ENCODE data around the gene SDF2L1. TPM values are rescaled to one million over a fixed set of nuclear protein-coding genes. Genes with fewer than 3 reads are reported as not detected.

Gene SDF2L1
- total and polyA plus RNA-seq, 10 of the 15 experiments (the other 5 are each of a cell fraction or from before 2014, with no cell fraction given): 3.0 to 214 (median 55.5) TPM

- Histone ChIP-seq H3K4me2 (ENCODE audit: control insufficient read depth, insufficient read depth) (peak within 1 kb of the TSS; percentile 87), H2AFZ (ENCODE audit: control insufficient read depth, low read depth, low read length) (peak within 1 kb of the TSS; percentile 57), H3K79me2 (ENCODE audit: control insufficient read depth, insufficient read depth, low read length) (peaks cover 27% of the 10 kb centered on the region), H4K20me1 (ENCODE audit: control insufficient read depth, insufficient read depth) (no peaks in the 10 kb centered on the region), H3K4me3 (peak within 1 kb of the TSS; percentile 98), H3K4me1 (ENCODE audit: control insufficient read depth, insufficient read depth, low read length) (peaks cover 10% of the 10 kb centered on the region; the same call in 1 of the 2 replicates), H3K27ac (ENCODE audit: control insufficient read depth, insufficient read depth) (peak within 1 kb of the TSS; percentile 93), H3K36me3 (ENCODE audit: control insufficient read depth in 2 of 2, insufficient read depth in 2 of 2, low read length in 1 of 2) (peaks cover 6 to 9% of the 10 kb centered on the region in 2 experiments; a peak in 3 of 4 replicates), H3K9me3 (replicated peaks; ENCODE audit: control insufficient read depth, insufficient read depth, low read length) (no peaks in the 10 kb centered on the region), H3K9ac (ENCODE audit: control insufficient read depth, insufficient read depth, low read length) (peak within 1 kb of the TSS; percentile 93), H3K27me3 (replicated peaks in 1 of 2; ENCODE audit: control insufficient read depth in 2 of 2, insufficient read depth in 2 of 2, low read length in 1 of 2) (no peaks in the 10 kb centered on the region)
- SMC1A ChIA-PET (ENCODE audit: uncharacterized antibody, unreplicated experiment): interaction anchor here (0.6 to 3.1 kb wide), 9 partner anchors 12 to 65 kb away, joined by 3 to 39 read pairs (median 6); partner anchors contain the start of gene SDF2L1
- ATAC-seq (peak; percentile 93), FAIRE-seq (peak; percentile 93), DNase-seq (ENCODE audit: low read depth, low spot score) (peak; percentile 73)
- CTCF ChIA-PET: interaction anchor here (0.6 to 5.9 kb wide), 24 partner anchors 9 to 310 kb away, joined by 3 to 106 read pairs (median 5); partner anchors contain the start of genes PPIL2 and SDF2L1
- POLR2A ChIA-PET: interaction anchor here (0.8 to 3.9 kb wide), 6 partner anchors 12 to 60 kb away, joined by 3 to 42 read pairs (median 4); partner anchors contain the start of gene SDF2L1
- intact Hi-C loops (cut with micrococcal nuclease; ENCODE audit: unreplicated experiment) (no loop called here), in situ Hi-C loops (cut with MboI) (no loop called here)
- RAD21 ChIA-PET (ENCODE audit: unreplicated experiment): interaction anchor here (0.7 to 3.8 kb wide), 9 partner anchors 12 to 323 kb away, joined by 3 to 50 read pairs (median 3); partner anchors contain the start of genes PPIL2, PPM1F and SDF2L1
- WGBS (ENCODE audit: insufficient coverage, insufficient replicate concordance, low lambda C conversion rate, missing lambda C conversion rate): 2% methylated on average over 75 of the region's 93 CpGs
- BruUV-seq (replicated peaks): TSS peak; percentile 89
- peak; percentile 35 for TF ChIP-seq RUNX3 (IDR thresholded peaks at IDR 0.05; ENCODE audit: low read length)
- TF ChIP-seq, protein P1, sequence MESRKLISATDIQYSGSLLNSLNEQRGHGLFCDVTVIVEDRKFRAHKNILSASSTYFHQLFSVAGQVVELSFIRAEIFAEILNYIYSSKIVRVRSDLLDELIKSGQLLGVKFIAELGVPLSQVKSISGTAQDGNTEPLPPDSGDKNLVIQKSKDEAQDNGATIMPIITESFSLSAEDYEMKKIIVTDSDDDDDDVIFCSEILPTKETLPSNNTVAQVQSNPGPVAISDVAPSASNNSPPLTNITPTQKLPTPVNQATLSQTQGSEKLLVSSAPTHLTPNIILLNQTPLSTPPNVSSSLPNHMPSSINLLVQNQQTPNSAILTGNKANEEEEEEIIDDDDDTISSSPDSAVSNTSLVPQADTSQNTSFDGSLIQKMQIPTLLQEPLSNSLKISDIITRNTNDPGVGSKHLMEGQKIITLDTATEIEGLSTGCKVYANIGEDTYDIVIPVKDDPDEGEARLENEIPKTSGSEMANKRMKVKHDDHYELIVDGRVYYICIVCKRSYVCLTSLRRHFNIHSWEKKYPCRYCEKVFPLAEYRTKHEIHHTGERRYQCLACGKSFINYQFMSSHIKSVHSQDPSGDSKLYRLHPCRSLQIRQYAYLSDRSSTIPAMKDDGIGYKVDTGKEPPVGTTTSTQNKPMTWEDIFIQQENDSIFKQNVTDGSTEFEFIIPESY (IDR thresholded peaks at IDR 0.05): no peak; the same call in 1 of the 2 replicates
- TF ChIP-seq NRF1 (conservative IDR thresholded peaks at IDR 0.05; ENCODE audit: low read depth, low read length): peak; percentile 20; the same call in 1 of the 2 replicates
- TF ChIP-seq SPI1 (IDR thresholded peaks at IDR 0.05; ENCODE audit: borderline replicate concordance, insufficient read depth, low read depth, low read length): peak; percentile 74
- peak; percentile 86 for TF ChIP-seq NBN (IDR thresholded peaks at IDR 0.05)
- TF ChIP-seq MYC (IDR thresholded peaks at IDR 0.05; ENCODE audit: insufficient read depth, insufficient read length, insufficient replicate concordance, low read length, severe bottlenecking): peak; percentile 98
- peak; percentile 70 for TF ChIP-seq POU2F2 (IDR thresholded peaks at IDR 0.05; ENCODE audit: borderline replicate concordance, low read depth, low read length)
- no peak for TF ChIP-seq STAT1 (conservative IDR thresholded peaks at IDR 0.05)
- TF ChIP-seq TBL1XR1 (IDR thresholded peaks at IDR 0.05; ENCODE audit: low read depth, low read length): 0 out of 2 replicates have a peak, but pooled peaks have one; percentile 20
- TF ChIP-seq HCFC1 (IDR thresholded peaks at IDR 0.05; ENCODE audit: low read length): peak; percentile 52
- TF ChIP-seq RCOR1 (conservative IDR thresholded peaks at IDR 0.05; ENCODE audit: low read depth, low read length): no peak
- peak; percentile 48 for TF ChIP-seq E2F8 (IDR thresholded peaks at IDR 0.05; ENCODE audit: low read depth, partially characterized antibody)
- TF ChIP-seq, protein P2, sequence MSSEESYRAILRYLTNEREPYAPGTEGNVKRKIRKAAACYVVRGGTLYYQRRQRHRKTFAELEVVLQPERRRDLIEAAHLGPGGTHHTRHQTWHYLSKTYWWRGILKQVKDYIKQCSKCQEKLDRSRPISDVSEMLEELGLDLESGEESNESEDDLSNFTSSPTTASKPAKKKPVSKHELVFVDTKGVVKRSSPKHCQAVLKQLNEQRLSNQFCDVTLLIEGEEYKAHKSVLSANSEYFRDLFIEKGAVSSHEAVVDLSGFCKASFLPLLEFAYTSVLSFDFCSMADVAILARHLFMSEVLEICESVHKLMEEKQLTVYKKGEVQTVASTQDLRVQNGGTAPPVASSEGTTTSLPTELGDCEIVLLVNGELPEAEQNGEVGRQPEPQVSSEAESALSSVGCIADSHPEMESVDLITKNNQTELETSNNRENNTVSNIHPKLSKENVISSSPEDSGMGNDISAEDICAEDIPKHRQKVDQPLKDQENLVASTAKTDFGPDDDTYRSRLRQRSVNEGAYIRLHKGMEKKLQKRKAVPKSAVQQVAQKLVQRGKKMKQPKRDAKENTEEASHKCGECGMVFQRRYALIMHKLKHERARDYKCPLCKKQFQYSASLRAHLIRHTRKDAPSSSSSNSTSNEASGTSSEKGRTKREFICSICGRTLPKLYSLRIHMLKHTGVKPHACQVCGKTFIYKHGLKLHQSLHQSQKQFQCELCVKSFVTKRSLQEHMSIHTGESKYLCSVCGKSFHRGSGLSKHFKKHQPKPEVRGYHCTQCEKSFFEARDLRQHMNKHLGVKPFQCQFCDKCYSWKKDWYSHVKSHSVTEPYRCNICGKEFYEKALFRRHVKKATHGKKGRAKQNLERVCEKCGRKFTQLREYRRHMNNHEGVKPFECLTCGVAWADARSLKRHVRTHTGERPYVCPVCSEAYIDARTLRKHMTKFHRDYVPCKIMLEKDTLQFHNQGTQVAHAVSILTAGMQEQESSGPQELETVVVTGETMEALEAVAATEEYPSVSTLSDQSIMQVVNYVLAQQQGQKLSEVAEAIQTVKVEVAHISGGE (CRISPR knock-in tag; IDR thresholded peaks at IDR 0.05): no peak
- TF ChIP-seq SUZ12 (IDR thresholded peaks at IDR 0.05; ENCODE audit: unreplicated experiment): no peak
Observed at GRCh38 chr22:21629255-21630149, 12.6 kb upstream of the SDF2L1 start, which contains the start of gene YDJC. TSS of gene YDJC (minus strand) at chr22:21630022. CDS start at chr22:21630014, 8 bp downstream.

Data from GM12878 (cell line).